ENCODE data around the gene DNLZ. TPM values are rescaled to one million over a fixed set of nuclear protein-coding genes. Genes with fewer than 3 reads are reported as not detected.

The DNLZ gene
- total RNA-seq, 4 donors from 2014 or later: 1.8 to 31.1 (median 19.7) TPM

DNA sequence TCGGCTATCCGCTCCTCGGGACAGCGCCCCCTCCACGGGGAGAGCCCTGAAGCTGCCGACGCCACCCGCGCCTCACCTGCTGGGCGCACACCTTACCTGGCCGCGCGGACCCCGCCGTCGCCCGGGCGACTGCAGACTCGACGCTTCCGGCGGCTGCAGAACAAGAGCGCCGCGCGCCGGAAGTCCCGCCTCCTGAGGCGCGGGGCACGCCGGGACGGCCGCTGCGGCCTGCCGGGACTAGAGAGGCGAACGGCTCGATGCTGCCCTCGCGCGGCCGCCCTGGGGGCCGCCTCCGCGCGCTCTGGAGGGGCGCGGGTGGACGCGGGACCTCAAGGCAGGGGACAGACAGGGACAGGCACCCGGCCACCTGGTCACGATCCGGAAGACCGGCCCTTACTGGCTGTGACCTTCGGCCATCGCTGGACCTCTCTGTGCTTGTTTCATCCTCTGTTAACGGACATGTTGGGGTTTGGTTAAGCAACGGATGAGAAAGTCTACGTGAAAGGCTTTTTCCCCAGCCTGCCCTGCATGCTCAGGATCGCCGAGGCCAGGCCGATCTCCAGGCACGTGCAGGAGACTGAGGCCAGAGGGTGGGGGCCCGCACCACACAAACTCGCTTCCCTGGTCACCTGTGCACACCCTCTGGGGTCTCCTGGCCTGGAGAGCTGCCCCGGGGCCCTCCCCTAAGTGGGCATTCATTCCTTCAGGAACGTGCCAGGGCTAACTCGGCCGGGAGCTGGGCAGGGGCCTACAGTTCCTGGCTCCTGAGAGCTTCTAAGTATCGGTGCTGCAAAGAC is 36.7 kb upstream of the DNLZ start, which contains the start of gene SNAPC4:
Gene SNAPC4 (minus strand): TSS at position 133 of the 797 bp plus-strand sequence. CDS start 1,742 bp downstream, outside the sequence.
- peak in 1 of 4 donors; percentile 57 for TF ChIP-seq POLR2A (IDR thresholded peaks at IDR 0.05)
- TF ChIP-seq, protein P1, sequence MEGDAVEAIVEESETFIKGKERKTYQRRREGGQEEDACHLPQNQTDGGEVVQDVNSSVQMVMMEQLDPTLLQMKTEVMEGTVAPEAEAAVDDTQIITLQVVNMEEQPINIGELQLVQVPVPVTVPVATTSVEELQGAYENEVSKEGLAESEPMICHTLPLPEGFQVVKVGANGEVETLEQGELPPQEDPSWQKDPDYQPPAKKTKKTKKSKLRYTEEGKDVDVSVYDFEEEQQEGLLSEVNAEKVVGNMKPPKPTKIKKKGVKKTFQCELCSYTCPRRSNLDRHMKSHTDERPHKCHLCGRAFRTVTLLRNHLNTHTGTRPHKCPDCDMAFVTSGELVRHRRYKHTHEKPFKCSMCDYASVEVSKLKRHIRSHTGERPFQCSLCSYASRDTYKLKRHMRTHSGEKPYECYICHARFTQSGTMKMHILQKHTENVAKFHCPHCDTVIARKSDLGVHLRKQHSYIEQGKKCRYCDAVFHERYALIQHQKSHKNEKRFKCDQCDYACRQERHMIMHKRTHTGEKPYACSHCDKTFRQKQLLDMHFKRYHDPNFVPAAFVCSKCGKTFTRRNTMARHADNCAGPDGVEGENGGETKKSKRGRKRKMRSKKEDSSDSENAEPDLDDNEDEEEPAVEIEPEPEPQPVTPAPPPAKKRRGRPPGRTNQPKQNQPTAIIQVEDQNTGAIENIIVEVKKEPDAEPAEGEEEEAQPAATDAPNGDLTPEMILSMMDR (IDR thresholded peaks at IDR 0.05): peak; percentile 89 to 99 (median 94)
- Histone ChIP-seq H3K27ac (peak within 1 kb of the TSS; percentile 8 to 71 (median 40)), H3K4me3 (peak within 1 kb of the TSS; percentile 56 to 93 (median 83)), H3K4me1 (peaks cover 16 to 41% (median 18%) of the 10 kb centered on the region in 3 donors), H3K9me3 (no peaks in the 10 kb centered on the region), H3K36me3 (peaks cover 2 to 67% (median 20%) of the 10 kb centered on the region in 3 donors), H3K27me3 (no peaks in the 10 kb centered on the region)
- intact Hi-C loops (cut with DNase I): no loop called here
- 8% methylated on average over 5 of the region's 71 CpGs; no CpG with 5 or more reads in 1 of the 2 donors for WGBS, 2 donors
- DNase-seq: peak; percentile 23

DNA sequence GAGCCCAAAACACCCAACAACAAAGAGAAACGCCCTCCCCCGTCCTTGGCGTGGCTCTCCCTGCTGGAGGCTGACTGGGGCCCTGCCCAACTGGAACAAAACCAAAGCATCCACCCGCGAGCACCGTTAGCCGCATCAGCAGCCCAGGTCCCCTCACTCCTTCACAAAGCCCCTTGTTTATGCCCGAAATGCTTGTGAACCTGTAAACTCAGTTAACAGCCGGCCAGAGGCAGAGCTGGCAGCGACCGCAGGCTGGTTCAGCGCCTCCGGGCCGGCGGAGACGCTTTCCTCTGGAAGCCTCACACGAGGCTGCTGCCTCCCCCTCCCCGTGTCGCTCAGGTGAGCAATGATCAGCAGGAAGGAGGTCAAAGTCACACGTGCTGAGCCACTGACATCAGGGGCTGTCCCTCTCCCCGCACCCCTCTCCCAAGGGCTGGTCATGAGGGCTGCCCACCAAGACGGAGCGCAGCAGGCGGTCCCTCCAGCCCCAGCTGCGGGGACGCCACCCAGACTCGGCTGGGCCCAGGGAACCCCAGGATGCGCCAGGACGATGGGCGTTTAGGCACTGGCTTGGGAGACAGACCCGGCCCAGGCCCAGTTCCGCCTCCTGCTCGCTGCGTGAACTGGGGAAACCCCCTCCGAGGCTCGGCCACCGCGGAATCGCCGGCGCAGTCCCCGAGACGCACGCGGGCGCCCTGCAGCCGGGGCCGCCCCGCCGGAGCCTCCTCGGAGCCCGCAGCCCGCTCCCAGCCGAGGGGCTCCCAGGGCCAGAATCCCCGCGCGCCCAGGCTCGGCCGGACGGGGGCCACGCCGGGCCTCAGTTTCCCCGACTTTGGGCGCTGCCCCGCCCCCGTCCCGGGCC is 35.9 kb upstream of the DNLZ start:
- Histone ChIP-seq H3K9me3 (no peaks in the 10 kb centered on the region), H3K4me1 (peaks cover 15 to 33% (median 16%) of the 10 kb centered on the region in 3 donors), H3K27me3 (no peaks in the 10 kb centered on the region), H3K4me3 (peak overlapping the region; percentile 56 to 93 (median 83)), H3K36me3 (peaks cover 9 to 67% (median 27%) of the 10 kb centered on the region in 3 donors), H3K27ac (peak overlapping the region in 3 of 4 donors; percentile 8 to 71 (median 64))
- TF ChIP-seq POLR2A (IDR thresholded peaks at IDR 0.05): no peak
- TF ChIP-seq, protein P1 (IDR thresholded peaks at IDR 0.05): no peak
- WGBS, 2 donors: 4 to 5% methylated on average over 8 to 9 of the region's 67 CpGs
- no peak for DNase-seq
- intact Hi-C loops (cut with DNase I): no loop called here

DNA sequence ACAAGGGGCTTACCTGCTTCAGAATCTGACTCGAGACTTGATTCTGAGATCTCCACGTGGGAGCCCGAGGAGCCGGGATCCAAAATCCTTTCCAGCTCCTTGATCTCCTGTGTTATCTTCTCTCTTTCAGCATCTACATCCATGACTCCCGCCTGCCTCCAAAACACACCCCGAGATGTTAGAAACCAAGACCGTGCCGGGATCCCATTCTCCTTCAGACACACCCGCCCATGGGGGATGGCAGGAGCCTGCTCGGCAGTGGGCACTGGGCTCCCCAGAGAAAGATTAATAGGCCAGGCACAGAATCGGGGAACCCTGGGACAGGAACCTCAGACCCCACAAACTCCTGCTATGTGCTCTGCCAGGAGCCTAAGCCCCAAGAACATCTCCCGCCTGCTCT is 34.7 kb upstream of the DNLZ start:
- WGBS, 2 donors: 79 to 91% methylated on average over 5 to 8 of the region's 12 CpGs
- H3K36me3 ChIP-seq: peaks cover 12 to 67% (median 30%) of the 10 kb centered on the region in 3 donors
- H3K4me3 ChIP-seq: no peak overlapping the region
- no peaks in the 10 kb centered on the region for H3K9me3 ChIP-seq
- peaks cover 15 to 24% (median 16%) of the 10 kb centered on the region in 3 donors for H3K4me1 ChIP-seq
- intact Hi-C loops (cut with DNase I): no loop called here
- no peak overlapping the region for H3K27ac ChIP-seq
- no peak for DNase-seq
- no peaks in the 10 kb centered on the region for H3K27me3 ChIP-seq
- TF ChIP-seq, protein P1 (IDR thresholded peaks at IDR 0.05): no peak
- TF ChIP-seq POLR2A (IDR thresholded peaks at IDR 0.05): no peak

DNA sequence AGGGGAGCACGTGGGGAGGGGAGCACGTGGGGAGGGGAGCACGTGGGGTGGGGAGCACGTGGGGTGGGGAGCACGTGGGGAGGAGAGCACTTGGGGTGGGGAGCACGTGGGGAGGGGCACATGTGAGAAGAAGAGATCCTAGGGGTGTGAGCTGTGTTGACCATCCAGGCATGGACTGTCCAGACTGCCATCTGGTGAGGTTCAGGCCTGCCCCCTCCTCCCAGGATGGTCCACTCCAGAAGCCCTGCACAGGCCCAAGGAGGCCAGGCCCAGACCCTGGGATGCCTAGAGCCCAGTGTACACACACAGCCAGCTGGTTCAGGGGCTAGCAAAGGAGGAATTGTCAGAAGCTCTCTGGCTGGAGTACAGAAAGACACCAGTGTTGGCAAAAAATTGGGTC is 34.1 kb upstream of the DNLZ start:
- intact Hi-C loops (cut with DNase I): no loop called here
- 50 to 82% methylated on average over 1 to 3 of the region's 6 CpGs for WGBS, 2 donors
- H3K27me3 ChIP-seq: no peaks in the 10 kb centered on the region
- no peak overlapping the region for H3K27ac ChIP-seq
- peaks cover 15 to 24% (median 16%) of the 10 kb centered on the region in 3 donors for H3K4me1 ChIP-seq
- no peaks in the 10 kb centered on the region for H3K9me3 ChIP-seq
- DNase-seq: no peak
- no peak overlapping the region for H3K4me3 ChIP-seq
- peaks cover 18 to 69% (median 30%) of the 10 kb centered on the region in 3 donors for H3K36me3 ChIP-seq
- TF ChIP-seq, protein P1 (IDR thresholded peaks at IDR 0.05): no peak
- no peak for TF ChIP-seq POLR2A (IDR thresholded peaks at IDR 0.05)
